GM12873 (cell line): Measurements from ENCODE around the gene HOXC12.

Source experiments
- CTCF ChIP-seq: IDR thresholded peaks from 2 replicates; pipeline ENCODE4 v1.5.1; 2012; ENCODE audit warnings: low read depth, mild to moderate bottlenecking, moderate library complexity, low read length, control low read depth; ENCODE audit not compliant: insufficient read depth; ENCODE audit errors: missing control alignments

HOXC12 gene

GRCh38 chr12:53991077-53991460 lies 36.4 kb downstream of the HOXC12 start:
- no peak for TF ChIP-seq CTCF

GRCh38 chr12:53992377-53992889 lies 37.7 kb downstream of the HOXC12 start:
- no peak for TF ChIP-seq CTCF

DNA sequence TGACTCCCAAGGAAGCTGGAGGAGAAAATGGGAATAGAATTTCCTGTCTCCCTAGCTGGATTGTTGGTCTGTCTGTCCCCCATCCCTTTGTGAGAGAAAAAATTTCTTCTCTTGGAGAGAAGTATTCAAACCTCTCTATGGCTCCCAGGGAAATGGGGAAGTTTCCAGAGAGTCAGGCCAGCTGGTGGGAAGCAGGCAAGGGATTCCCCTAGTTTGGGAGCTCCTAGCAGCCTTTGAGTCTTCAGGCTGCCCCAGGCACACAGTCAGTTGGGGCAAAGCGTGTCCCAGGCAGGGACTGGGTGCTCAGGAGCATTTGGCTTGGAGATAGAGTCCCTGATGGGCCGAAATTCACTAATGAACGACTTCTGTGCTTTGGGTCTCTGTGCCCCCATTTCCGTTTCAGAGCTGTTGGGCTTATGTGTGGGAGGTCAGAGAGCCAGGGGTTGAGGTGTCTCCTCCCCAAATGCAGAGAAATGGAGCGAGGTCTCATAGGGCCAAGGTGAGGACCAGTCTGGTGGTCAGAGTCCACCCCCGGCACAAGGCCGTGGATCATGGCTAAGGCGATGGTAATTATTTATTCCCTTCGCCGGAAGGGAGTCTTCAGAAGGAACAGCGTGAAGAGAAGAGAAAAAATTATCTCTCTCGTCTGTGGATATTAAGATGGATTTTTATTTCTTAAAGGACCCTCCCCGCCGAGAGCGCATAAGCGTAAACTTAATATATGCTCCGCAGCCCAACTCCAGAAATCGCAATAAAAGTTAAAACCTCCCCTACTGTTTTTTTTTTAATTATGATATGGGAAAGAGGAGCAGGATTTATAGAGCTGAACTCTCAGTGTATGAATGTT lies 38.7 kb downstream of the HOXC12 start:
- TF ChIP-seq CTCF = no peak

DNA sequence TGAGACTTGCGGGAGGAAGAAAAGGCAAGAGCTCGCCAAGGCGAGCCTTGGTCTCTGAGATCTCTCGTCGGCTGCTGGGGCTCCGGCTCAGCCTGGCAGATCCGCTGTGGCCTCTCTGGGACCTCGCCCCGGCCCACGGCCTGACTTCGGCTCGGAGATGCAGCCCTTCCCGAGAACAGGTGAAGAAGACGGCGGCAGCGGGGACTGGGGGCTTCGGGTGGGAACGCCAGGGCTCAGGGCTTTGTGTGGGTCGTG lies 39.2 kb downstream of the HOXC12 start:
- TF ChIP-seq CTCF = no peak

GRCh38 chr12:53994264-53995001 lies 39.7 kb downstream of the HOXC12 start:
- TF ChIP-seq CTCF = no peak

DNA sequence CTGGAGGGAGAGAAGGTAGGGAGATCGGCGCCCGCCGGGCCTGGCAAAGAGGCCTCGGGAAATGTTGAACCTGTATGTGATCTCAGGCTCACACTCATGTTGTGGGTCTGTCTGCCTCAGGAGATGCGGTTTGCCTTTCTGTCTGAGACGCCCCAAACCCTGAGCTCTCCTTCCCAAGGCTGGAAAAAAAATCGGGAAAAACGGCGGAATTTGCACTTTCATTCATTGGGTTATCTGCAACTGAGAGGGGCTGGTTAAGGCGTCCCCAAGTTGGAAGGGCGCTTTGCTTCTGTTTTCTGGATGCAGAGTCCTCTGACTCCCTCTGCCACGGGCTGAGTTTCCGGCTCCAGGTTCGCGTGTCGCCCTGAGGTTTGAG lies 40.3 kb downstream of the HOXC12 start:
- no peak for TF ChIP-seq CTCF

DNA sequence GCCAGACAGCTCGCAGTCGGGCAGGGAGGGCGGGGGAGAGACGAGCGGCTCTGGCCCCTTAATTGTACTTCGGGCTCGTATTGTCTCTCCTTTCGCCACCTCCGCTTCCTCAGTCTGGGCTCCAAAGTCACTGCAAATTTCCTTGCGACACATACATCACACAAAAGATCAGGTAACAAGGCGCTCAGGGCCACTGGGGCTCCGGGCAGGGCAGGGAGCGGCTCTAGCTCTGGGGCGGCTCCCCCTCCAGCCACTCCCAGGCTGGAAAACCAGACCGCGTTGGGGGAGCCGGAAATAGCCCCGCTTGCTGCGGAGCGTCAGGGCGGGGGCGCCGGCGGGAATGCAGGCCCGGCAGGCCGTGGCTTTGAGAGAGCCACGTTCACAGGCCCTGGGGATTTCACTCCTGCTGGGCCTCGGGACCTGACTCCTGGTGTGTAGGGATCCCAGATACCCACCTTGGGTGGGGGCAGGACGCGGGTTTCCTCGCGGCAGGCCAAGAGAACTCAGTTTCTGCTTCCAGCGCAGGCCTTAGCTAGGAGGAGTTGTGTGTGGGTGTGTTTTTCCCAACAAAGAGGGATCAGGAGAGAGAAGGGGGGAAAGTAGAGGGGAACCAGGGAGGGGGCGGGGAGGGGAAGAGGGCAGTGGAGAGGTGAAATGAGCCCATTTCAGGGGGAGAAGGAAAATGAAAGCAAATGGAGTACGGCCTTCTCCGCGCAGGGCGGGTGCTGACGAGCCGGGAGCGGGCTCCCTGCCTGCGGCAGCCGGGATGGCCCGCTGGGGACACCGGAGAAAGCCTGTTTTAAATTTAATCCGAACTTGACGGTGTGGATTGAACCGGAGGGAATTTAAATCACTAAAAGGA lies 40.9 kb downstream of the HOXC12 start:
- TF ChIP-seq CTCF = no peak
